IPS-18c (cell line): Measurements from ENCODE around the gene PIP4P1.

Experiments
- H3K4me3 ChIP-seq: 2 replicates; pipeline ENCODE4 v1.7.0; 2013; ENCODE audit warnings: low read depth, mild to moderate bottlenecking, low read length, moderate library complexity; ENCODE audit not compliant: insufficient read depth
- H3K9me3 ChIP-seq: one replicate; pipeline ENCODE4 v1.6.1; 2013; ENCODE audit warnings: mild to moderate bottlenecking, low read length, moderate library complexity; ENCODE audit not compliant: control insufficient read depth, insufficient read depth

PIP4P1 gene

GRCh38 chr14:20485900-20486299, 24.7 kb upstream of the PIP4P1 start:
- no peak overlapping the region for H3K4me3 ChIP-seq
- H3K9me3 ChIP-seq, result no peaks in the 10 kb centered on the region

GRCh38 chr14:20482382-20482781, 21.1 kb upstream of the PIP4P1 start:
- Histone ChIP-seq H3K4me3 (no peak overlapping the region), H3K9me3 (no peaks in the 10 kb centered on the region)

- no peaks in the 10 kb centered on the region for H3K9me3 ChIP-seq
Observed at GRCh38 chr14:20478894-20479293, 17.7 kb upstream of the PIP4P1 start.

GRCh38 chr14:20477211-20477876, 16.1 kb upstream of the PIP4P1 start:
- Histone ChIP-seq H3K4me3 (no peak overlapping the region), H3K9me3 (no peaks in the 10 kb centered on the region)

More at GRCh38 chr14:20478894-20479293, 17.7 kb upstream of the PIP4P1 start:
- no peak overlapping the region for H3K4me3 ChIP-seq

GRCh38 chr14:20476776-20477175, 15.5 kb upstream of the PIP4P1 start:
- no peak overlapping the region for H3K4me3 ChIP-seq

GRCh38 chr14:20472536-20473169, 11.4 kb upstream of the PIP4P1 start:
- Histone ChIP-seq H3K4me3 (no peak overlapping the region), H3K9me3 (no peaks in the 10 kb centered on the region)

More at GRCh38 chr14:20476776-20477175, 15.5 kb upstream of the PIP4P1 start:
- no peaks in the 10 kb centered on the region for H3K9me3 ChIP-seq

- Histone ChIP-seq H3K9me3 (no peaks in the 10 kb centered on the region), H3K4me3 (peak overlapping the region; percentile 100)
Observed at GRCh38 chr14:20470603-20470901, 9.3 kb upstream of the PIP4P1 start.

GRCh38 chr14:20469890-20470602, 8.8 kb upstream of the PIP4P1 start:
- H3K4me3 ChIP-seq, result peak overlapping the region; percentile 100
- H3K9me3 ChIP-seq, result no peaks in the 10 kb centered on the region

- H3K9me3 ChIP-seq, result no peaks in the 10 kb centered on the region
- peak within 1 kb of the TSS; percentile 100 for H3K4me3 ChIP-seq
Observed at GRCh38 chr14:20469242-20469889, 8.1 kb upstream of the PIP4P1 start, which contains the start of gene PNP. PNP (plus strand) TSS chr14:20469406; CDS start chr14:20469525, 119 bp downstream.

- peak overlapping the region; percentile 100 for H3K4me3 ChIP-seq
- H3K9me3 ChIP-seq, result no peaks in the 10 kb centered on the region
Observed at GRCh38 chr14:20468764-20469241, 7.6 kb upstream of the PIP4P1 start.

GRCh38 chr14:20460458-20461224, 593 bp downstream of the PIP4P1 start:
- Histone ChIP-seq H3K9me3 (no peaks in the 10 kb centered on the region), H3K4me3 (peak overlapping the region; percentile 86)

GRCh38 chr14:20458031-20458789, 3.0 kb downstream of the PIP4P1 start:
- no peak overlapping the region for H3K4me3 ChIP-seq

GRCh38 chr14:20456971-20457370, 4.3 kb downstream of the PIP4P1 start:
- peak overlapping the region; percentile 0; the same call in 1 of the 2 replicates for H3K4me3 ChIP-seq
- H3K9me3 ChIP-seq, result no peaks in the 10 kb centered on the region

More at GRCh38 chr14:20458031-20458789, 3.0 kb downstream of the PIP4P1 start:
- no peaks in the 10 kb centered on the region for H3K9me3 ChIP-seq

GRCh38 chr14:20455355-20456300, 5.6 kb downstream of the PIP4P1 start:
- Histone ChIP-seq H3K4me3 (peak overlapping the region; percentile 56), H3K9me3 (no peaks in the 10 kb centered on the region)
